ENCODE measurements around the gene NDRG2. TPM values are rescaled to one million over a fixed set of nuclear protein-coding genes. Genes with fewer than 3 reads are reported as not detected.
A peak's percentile ranks its signal among the peaks of the same experiment; 100 is the strongest.
"Not testable (repeated sequence)": the region's sequence is repeated elsewhere in the genome, so short reads cannot be mapped to it uniquely, and the experiment has no call there.

NDRG2 gene
- total and polyA plus RNA-seq, 9 donors: 99.9 to 203 (median 146) TPM

- H3K9me3 ChIP-seq (replicated peaks; ENCODE audit: control insufficient read depth, low read depth, low read length): no peaks in the 10 kb centered on the region
- no peaks in the 10 kb centered on the region for H3K27me3 ChIP-seq (ENCODE audit: control insufficient read depth, insufficient read depth, low read length)
- no peak overlapping the region for H3K4me3 ChIP-seq (ENCODE audit: low read length)
- H3K36me3 ChIP-seq (ENCODE audit: control insufficient read depth, insufficient read depth, low read length): no peaks in the 10 kb centered on the region
- DNase-seq: no peak
- no peak overlapping the region for H3K27ac ChIP-seq (ENCODE audit: low read length)
- peaks cover 13% of the 10 kb centered on the region for H3K4me1 ChIP-seq (ENCODE audit: control insufficient read depth, insufficient read depth, low read length)
- 80% methylated on average over 1 of the region's 2 CpGs for WGBS (ENCODE audit: insufficient coverage)
These were observed 22.5 kb upstream of the NDRG2 start for GRCh38 chr14:21047378-21047781.

- Histone ChIP-seq H3K27ac (ENCODE audit: low read length) (no peak overlapping the region), H3K27me3 (ENCODE audit: control insufficient read depth, insufficient read depth, low read length) (no peaks in the 10 kb centered on the region), H3K9me3 (replicated peaks; ENCODE audit: control insufficient read depth, low read depth, low read length) (no peaks in the 10 kb centered on the region), H3K4me1 (ENCODE audit: control insufficient read depth, insufficient read depth, low read length) (peaks cover 23% of the 10 kb centered on the region), H3K4me3 (ENCODE audit: low read length) (no peak overlapping the region), H3K36me3 (ENCODE audit: control insufficient read depth, insufficient read depth, low read length) (no peaks in the 10 kb centered on the region)
- WGBS (ENCODE audit: insufficient coverage): no CpG with 5 or more reads among the region's 6 CpGs
- no peak for DNase-seq
These were observed 19.2 kb upstream of the NDRG2 start for GRCh38 chr14:21043974-21044618.

GRCh38 chr14:21043387-21043973, 18.6 kb upstream of the NDRG2 start:
- no CpG with 5 or more reads among the region's 2 CpGs for WGBS (ENCODE audit: insufficient coverage)
- Histone ChIP-seq H3K27me3 (ENCODE audit: control insufficient read depth, insufficient read depth, low read length) (no peaks in the 10 kb centered on the region), H3K4me3 (ENCODE audit: low read length) (no peak overlapping the region), H3K36me3 (ENCODE audit: control insufficient read depth, insufficient read depth, low read length) (no peaks in the 10 kb centered on the region), H3K4me1 (ENCODE audit: control insufficient read depth, insufficient read depth, low read length) (peaks cover 29% of the 10 kb centered on the region), H3K27ac (ENCODE audit: low read length) (no peak overlapping the region), H3K9me3 (replicated peaks; ENCODE audit: control insufficient read depth, low read depth, low read length) (no peaks in the 10 kb centered on the region)
- no peak for DNase-seq

- no peak for DNase-seq
- no peaks in the 10 kb centered on the region for H3K27me3 ChIP-seq (ENCODE audit: control insufficient read depth, insufficient read depth, low read length)
- H3K4me1 ChIP-seq (ENCODE audit: control insufficient read depth, insufficient read depth, low read length): peaks cover 35% of the 10 kb centered on the region
- no peak overlapping the region for H3K27ac ChIP-seq (ENCODE audit: low read length)
- no peaks in the 10 kb centered on the region for H3K9me3 ChIP-seq (replicated peaks; ENCODE audit: control insufficient read depth, low read depth, low read length)
- H3K4me3 ChIP-seq (ENCODE audit: low read length): no peak overlapping the region
- H3K36me3 ChIP-seq (ENCODE audit: control insufficient read depth, insufficient read depth, low read length): no peaks in the 10 kb centered on the region
- 71% methylated on average over 6 of the region's 8 CpGs for WGBS (ENCODE audit: insufficient coverage)
These were observed 18.1 kb upstream of the NDRG2 start for GRCh38 chr14:21042918-21043317.

- H3K27me3 ChIP-seq (ENCODE audit: control insufficient read depth, insufficient read depth, low read length): no peaks in the 10 kb centered on the region
- no peak within 1 kb of the TSS for H3K4me3 ChIP-seq (ENCODE audit: low read length)
- H3K4me1 ChIP-seq (ENCODE audit: control insufficient read depth, insufficient read depth, low read length): peaks cover 41% of the 10 kb centered on the region
- H3K27ac ChIP-seq (ENCODE audit: low read length): no peak within 1 kb of the TSS
- H3K9me3 ChIP-seq (replicated peaks; ENCODE audit: control insufficient read depth, low read depth, low read length): no peaks in the 10 kb centered on the region
- H3K36me3 ChIP-seq (ENCODE audit: control insufficient read depth, insufficient read depth, low read length): no peaks in the 10 kb centered on the region
- DNase-seq: no peak
- whole genome bisulfite sequencing (ENCODE audit: insufficient coverage): 77% methylated on average over 8 of the region's 11 CpGs
These were observed 17.0 kb upstream of the NDRG2 start, which contains the start of gene RNASE7 for GRCh38 chr14:21041676-21042433. Gene RNASE7, plus strand, starts transcription at chr14:21042362. Its CDS starts 631 bp downstream, at chr14:21042993.

- 86% methylated on average over 3 of the region's 3 CpGs for WGBS (ENCODE audit: insufficient coverage)
- not testable (repeated sequence) for H3K27ac ChIP-seq (ENCODE audit: low read length); H3K36me3 ChIP-seq (ENCODE audit: control insufficient read depth, insufficient read depth, low read length); DNase-seq; H3K27me3 ChIP-seq (ENCODE audit: control insufficient read depth, insufficient read depth, low read length); H3K4me3 ChIP-seq (ENCODE audit: low read length); H3K9me3 ChIP-seq (replicated peaks; ENCODE audit: control insufficient read depth, low read depth, low read length)
- peaks cover 44% of the 10 kb centered on the region for H3K4me1 ChIP-seq (ENCODE audit: control insufficient read depth, insufficient read depth, low read length)
These were observed 16.1 kb upstream of the NDRG2 start for GRCh38 chr14:21040941-21041340.

- Histone ChIP-seq H3K4me1 (ENCODE audit: control insufficient read depth, insufficient read depth, low read length) (peaks cover 44% of the 10 kb centered on the region), H3K27me3 (ENCODE audit: control insufficient read depth, insufficient read depth, low read length) (no peaks in the 10 kb centered on the region), H3K27ac (ENCODE audit: low read length) (no peak overlapping the region), H3K36me3 (ENCODE audit: control insufficient read depth, insufficient read depth, low read length) (no peaks in the 10 kb centered on the region), H3K9me3 (replicated peaks; ENCODE audit: control insufficient read depth, low read depth, low read length) (no peaks in the 10 kb centered on the region), H3K4me3 (ENCODE audit: low read length) (no peak overlapping the region)
- DNase-seq: no peak
- WGBS (ENCODE audit: insufficient coverage): 75% methylated on average over 7 of the region's 8 CpGs
These were observed 15.6 kb upstream of the NDRG2 start for GRCh38 chr14:21040370-21040925.

GRCh38 chr14:21039585-21040369, 14.9 kb upstream of the NDRG2 start:
- peak overlapping the region; percentile 94 for H3K27ac ChIP-seq (ENCODE audit: low read length)
- WGBS (ENCODE audit: insufficient coverage): 47% methylated on average over 6 of the region's 8 CpGs
- DNase-seq: peak; percentile 93
- no peaks in the 10 kb centered on the region for H3K36me3 ChIP-seq (ENCODE audit: control insufficient read depth, insufficient read depth, low read length)
- no peaks in the 10 kb centered on the region for H3K27me3 ChIP-seq (ENCODE audit: control insufficient read depth, insufficient read depth, low read length)
- H3K4me3 ChIP-seq (ENCODE audit: low read length): no peak overlapping the region
- no peaks in the 10 kb centered on the region for H3K9me3 ChIP-seq (replicated peaks; ENCODE audit: control insufficient read depth, low read depth, low read length)
- H3K4me1 ChIP-seq (ENCODE audit: control insufficient read depth, insufficient read depth, low read length): peaks cover 44% of the 10 kb centered on the region

- Histone ChIP-seq H3K36me3 (ENCODE audit: control insufficient read depth, insufficient read depth, low read length) (no peaks in the 10 kb centered on the region), H3K4me3 (ENCODE audit: low read length) (no peak overlapping the region), H3K27ac (ENCODE audit: low read length) (peak overlapping the region; percentile 94), H3K9me3 (replicated peaks; ENCODE audit: control insufficient read depth, low read depth, low read length) (no peaks in the 10 kb centered on the region), H3K4me1 (ENCODE audit: control insufficient read depth, insufficient read depth, low read length) (peaks cover 50% of the 10 kb centered on the region), H3K27me3 (ENCODE audit: control insufficient read depth, insufficient read depth, low read length) (no peaks in the 10 kb centered on the region)
- peak; percentile 98 for DNase-seq
- WGBS (ENCODE audit: insufficient coverage): 42% methylated on average over 3 of the region's 10 CpGs
These were observed 13.9 kb upstream of the NDRG2 start for GRCh38 chr14:21038441-21039422.

Measured in muscle of leg (tissue), 11 donors.